Spleen (tissue), 7 donors: ENCODE data around the gene ANKS1B.

Source experiments
- CTCF ChIP-seq, 11 experiments: fragments of 200-600 bp in 7 of 11; fragments of 450-650 bp in 4 of 11; sonication (generic) in 4 of 11; IDR thresholded peaks in 8 of 11; conservative IDR thresholded peaks in 3 of 11; 1 replicate in 7 of 11; 2 replicates in 4 of 11; pipeline versions ENCODE4 v1.4.0 to v1.8.0; 2016 to 2021; ENCODE audit warnings: antibody characterized with exemption in 11 of 11, inconsistent platforms in 4 of 11, mild to moderate bottlenecking in 1 of 11
- POLR2A ChIP-seq, 3 donors: fragments of 450-650 bp; IDR thresholded peaks; one replicate each; pipeline ENCODE4 v1.5.1; 2017; ENCODE audit warnings: antibody characterized with exemption in 3 of 3, mild to moderate bottlenecking in 1 of 3
- POLR2AphosphoS5 ChIP-seq, 3 donors: sonication (generic); formaldehyde crosslinking; IDR thresholded peaks; one replicate each; pipeline ENCODE4 v1.5.1; 2017; ENCODE audit warnings: antibody characterized with exemption in 3 of 3
- donor health status: DM: no; HTN: no; CAD: no; lungs with moderate emphysema.
- donor health status: DM: no; HTN: no; CAD: no.
- donor health status: DM: no; HTN: no; CAD: no.

- TF ChIP-seq CTCF (IDR thresholded peaks at IDR 0.05 in 8 of 11, conservative IDR thresholded peaks at IDR 0.05 in 3 of 11), result no peak
- no peak for TF ChIP-seq POLR2A (IDR thresholded peaks at IDR 0.05)
- no peak for TF ChIP-seq POLR2AphosphoS5 (IDR thresholded peaks at IDR 0.05)
These were observed 1243.0 kb downstream of the ANKS1B start for GRCh38 chr12:98741556-98742265.
